Cardiac fibroblast (primary cell): ENCODE measurements around the gene SETBP1.
A peak's percentile ranks its signal among the peaks of the same experiment; 100 is the strongest.

Source experiments
- DNase-seq, 2 donors: peaks; one replicate each; pipeline versions ENCODE4 v3.0.0 to v3.0.0-alpha.2; 2010; ENCODE audit warnings: low read depth in 2 of 2
- H3K4me3 ChIP-seq, 2 donors: replicated peaks in 1 of 2; 1 replicate in 1 of 2; 2 replicates in 1 of 2; pipeline ENCODE4 v1.5.1; 2011; ENCODE audit warnings: low read depth in 2 of 2, low read length in 2 of 2, mild to moderate bottlenecking in 2 of 2, moderate library complexity in 1 of 2
- TF ChIP-seq, protein P1 (sequence below): IDR thresholded peaks from one replicate; pipeline ENCODE4 v1.5.1; 2011; ENCODE audit warnings: low read depth, mild to moderate bottlenecking, low read length, inconsistent platforms

The SETBP1 gene

GRCh38 chr18:45056926-45057325, 376.2 kb downstream of the SETBP1 start:
- no peak overlapping the region for H3K4me3 ChIP-seq
- TF ChIP-seq, protein P1, sequence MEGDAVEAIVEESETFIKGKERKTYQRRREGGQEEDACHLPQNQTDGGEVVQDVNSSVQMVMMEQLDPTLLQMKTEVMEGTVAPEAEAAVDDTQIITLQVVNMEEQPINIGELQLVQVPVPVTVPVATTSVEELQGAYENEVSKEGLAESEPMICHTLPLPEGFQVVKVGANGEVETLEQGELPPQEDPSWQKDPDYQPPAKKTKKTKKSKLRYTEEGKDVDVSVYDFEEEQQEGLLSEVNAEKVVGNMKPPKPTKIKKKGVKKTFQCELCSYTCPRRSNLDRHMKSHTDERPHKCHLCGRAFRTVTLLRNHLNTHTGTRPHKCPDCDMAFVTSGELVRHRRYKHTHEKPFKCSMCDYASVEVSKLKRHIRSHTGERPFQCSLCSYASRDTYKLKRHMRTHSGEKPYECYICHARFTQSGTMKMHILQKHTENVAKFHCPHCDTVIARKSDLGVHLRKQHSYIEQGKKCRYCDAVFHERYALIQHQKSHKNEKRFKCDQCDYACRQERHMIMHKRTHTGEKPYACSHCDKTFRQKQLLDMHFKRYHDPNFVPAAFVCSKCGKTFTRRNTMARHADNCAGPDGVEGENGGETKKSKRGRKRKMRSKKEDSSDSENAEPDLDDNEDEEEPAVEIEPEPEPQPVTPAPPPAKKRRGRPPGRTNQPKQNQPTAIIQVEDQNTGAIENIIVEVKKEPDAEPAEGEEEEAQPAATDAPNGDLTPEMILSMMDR, result no peak
- DNase-seq, result no peak

- TF ChIP-seq, protein P1, result no peak
- DNase-seq, result no peak
- no peak overlapping the region for H3K4me3 ChIP-seq
Observed at GRCh38 chr18:45057955-45058600, 377.4 kb downstream of the SETBP1 start.

DNA sequence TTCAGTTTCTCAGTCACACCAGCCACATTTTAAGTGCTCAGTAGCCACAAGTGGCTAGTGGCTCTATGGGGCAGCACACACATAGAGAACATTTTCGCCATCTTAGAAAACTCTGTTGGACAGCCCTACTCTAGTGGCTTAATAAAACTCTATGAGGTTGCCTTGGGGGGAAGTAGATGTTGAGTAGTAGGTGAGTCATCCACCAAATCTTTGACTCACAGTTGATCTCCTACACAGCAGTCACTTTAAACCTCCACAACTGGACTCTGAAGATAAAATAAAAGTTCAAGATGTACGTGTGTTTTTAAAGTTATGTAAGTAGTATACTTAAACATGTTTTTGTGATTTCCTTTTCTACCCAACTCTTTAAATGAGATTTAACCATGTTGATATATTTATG, 379.0 kb downstream of the SETBP1 start:
- no peak overlapping the region for H3K4me3 ChIP-seq
- peak; percentile 45 to 81 for DNase-seq
- TF ChIP-seq, protein P1, result no peak

- no peak overlapping the region for H3K4me3 ChIP-seq
- DNase-seq, result no peak
- TF ChIP-seq, protein P1, result no peak
Observed at GRCh38 chr18:45060102-45060501, 379.4 kb downstream of the SETBP1 start.

- no peak for DNase-seq
- TF ChIP-seq, protein P1, result no peak
- H3K4me3 ChIP-seq, result no peak overlapping the region
Observed at GRCh38 chr18:45061359-45061758, 380.7 kb downstream of the SETBP1 start.

GRCh38 chr18:45063246-45064038, 382.8 kb downstream of the SETBP1 start:
- H3K4me3 ChIP-seq, result no peak overlapping the region
- DNase-seq, result no peak
- TF ChIP-seq, protein P1, result no peak
